Mucosa of rectum (tissue), 2 donors: ENCODE data around the gene NFYC.

Source experiments
- H3K27ac ChIP-seq, 2 donors: one replicate each; pipeline ENCODE4 v1.7.0; 2013; ENCODE audit warnings: inconsistent platforms in 2 of 2, low read depth in 2 of 2, low read length in 2 of 2
- H3K27me3 ChIP-seq, 2 donors: one replicate each; pipeline ENCODE4 v1.7.0; 2013; ENCODE audit warnings: low read length in 2 of 2; ENCODE audit not compliant: control insufficient read depth in 2 of 2, insufficient read depth in 2 of 2
- H3K36me3 ChIP-seq, 2 donors: one replicate each; pipeline ENCODE4 v1.7.0; 2013; ENCODE audit warnings: low read length in 2 of 2; ENCODE audit not compliant: control insufficient read depth in 2 of 2, insufficient read depth in 2 of 2
- H3K4me1 ChIP-seq, 2 donors: one replicate each; pipeline ENCODE4 v1.7.0; 2013; ENCODE audit warnings: low read length in 2 of 2, mild to moderate bottlenecking in 1 of 2; ENCODE audit not compliant: control insufficient read depth in 2 of 2, insufficient read depth in 2 of 2
- H3K4me3 ChIP-seq, 2 donors: one replicate each; pipeline ENCODE4 v1.7.0; 2013; ENCODE audit warnings: low read length in 2 of 2
- H3K9ac ChIP-seq, 2 donors: one replicate each; pipeline ENCODE4 v1.7.0; 2013; ENCODE audit warnings: low read length in 2 of 2, low read depth in 1 of 2, mild to moderate bottlenecking in 1 of 2
- H3K9me3 ChIP-seq, 2 donors: one replicate each; pipeline ENCODE4 v1.7.0; 2013; ENCODE audit warnings: low read length in 2 of 2; ENCODE audit not compliant: control insufficient read depth in 2 of 2
- donor health status: healthy.
- donor health status: Normal muscosa, but diverticular disease.

The NFYC gene

GRCh38 chr1:40703316-40703715 lies 11.8 kb downstream of the NFYC start:
- H3K36me3 ChIP-seq: no peaks in the 10 kb centered on the region

GRCh38 chr1:40704817-40705733 lies 13.6 kb downstream of the NFYC start:
- no peak overlapping the region for H3K9ac ChIP-seq
- no peaks in the 10 kb centered on the region for H3K36me3 ChIP-seq
- H3K4me3 ChIP-seq: no peak overlapping the region
- no peak overlapping the region for H3K27ac ChIP-seq
- no peaks in the 10 kb centered on the region for H3K27me3 ChIP-seq
- no peaks in the 10 kb centered on the region for H3K9me3 ChIP-seq
- H3K4me1 ChIP-seq: peaks cover 11 to 13% of the 10 kb centered on the region in 2 donors

More at GRCh38 chr1:40703316-40703715, 11.8 kb downstream of the NFYC start:
- Histone ChIP-seq H3K27ac (no peak overlapping the region), H3K4me1 (peaks cover 2 to 4% of the 10 kb centered on the region in 2 donors), H3K9me3 (no peaks in the 10 kb centered on the region), H3K9ac (no peak overlapping the region), H3K27me3 (no peaks in the 10 kb centered on the region), H3K4me3 (no peak overlapping the region)

GRCh38 chr1:40706626-40707025 lies 15.1 kb downstream of the NFYC start:
- H3K4me3 ChIP-seq: no peak overlapping the region
- H3K9me3 ChIP-seq: no peaks in the 10 kb centered on the region
- no peak overlapping the region for H3K27ac ChIP-seq
- no peak overlapping the region for H3K9ac ChIP-seq
- H3K36me3 ChIP-seq: no peaks in the 10 kb centered on the region
- no peaks in the 10 kb centered on the region for H3K27me3 ChIP-seq
- H3K4me1 ChIP-seq: peaks cover 13 to 18% of the 10 kb centered on the region in 2 donors

- Histone ChIP-seq H3K36me3 (peaks cover 3 to 4% of the 10 kb centered on the region in 2 donors), H3K9ac (peak overlapping the region; percentile 35 to 81), H3K9me3 (no peaks in the 10 kb centered on the region), H3K4me3 (peak overlapping the region; percentile 83 to 91), H3K4me1 (peaks cover 21 to 23% of the 10 kb centered on the region in 2 donors), H3K27me3 (no peaks in the 10 kb centered on the region), H3K27ac (peak overlapping the region; percentile 85 to 92)
These were observed 17.2 kb downstream of the NFYC start for GRCh38 chr1:40708750-40709099.

GRCh38 chr1:40709100-40709801 lies 17.7 kb downstream of the NFYC start:
- peak overlapping the region; percentile 75 to 81 for H3K9ac ChIP-seq
- H3K36me3 ChIP-seq: peaks cover 4% of the 10 kb centered on the region in 2 donors
- peaks cover 21 to 23% of the 10 kb centered on the region in 2 donors for H3K4me1 ChIP-seq
- no peaks in the 10 kb centered on the region for H3K27me3 ChIP-seq
- no peaks in the 10 kb centered on the region for H3K9me3 ChIP-seq
- H3K27ac ChIP-seq: peak overlapping the region; percentile 85 to 92
- peak overlapping the region; percentile 83 to 91 for H3K4me3 ChIP-seq

GRCh38 chr1:40709802-40710278 lies 18.3 kb downstream of the NFYC start:
- H3K4me3 ChIP-seq: peak overlapping the region; percentile 83 to 91
- peaks cover 21 to 23% of the 10 kb centered on the region in 2 donors for H3K4me1 ChIP-seq
- H3K9me3 ChIP-seq: no peaks in the 10 kb centered on the region
- H3K36me3 ChIP-seq: peaks cover 4% of the 10 kb centered on the region in 2 donors
- peak overlapping the region; percentile 85 to 92 for H3K27ac ChIP-seq
- no peaks in the 10 kb centered on the region for H3K27me3 ChIP-seq
- H3K9ac ChIP-seq: peak overlapping the region; percentile 75 to 81

- Histone ChIP-seq H3K27me3 (no peaks in the 10 kb centered on the region), H3K4me1 (peaks cover 21 to 27% of the 10 kb centered on the region in 2 donors), H3K4me3 (peak overlapping the region; percentile 83 to 91), H3K9me3 (no peaks in the 10 kb centered on the region), H3K36me3 (peaks cover 4% of the 10 kb centered on the region in 2 donors), H3K9ac (peak overlapping the region; percentile 66 to 81), H3K27ac (peak overlapping the region; percentile 52 to 67)
These were observed 19.2 kb downstream of the NFYC start for GRCh38 chr1:40710581-40711315.

GRCh38 chr1:40711465-40712404 lies 20.2 kb downstream of the NFYC start:
- Histone ChIP-seq H3K27ac (peak overlapping the region; percentile 5 to 52), H3K9ac (peak overlapping the region; percentile 66 to 81), H3K9me3 (no peaks in the 10 kb centered on the region), H3K27me3 (no peaks in the 10 kb centered on the region), H3K36me3 (peaks cover 4% of the 10 kb centered on the region in 2 donors), H3K4me3 (peak overlapping the region; percentile 31 to 91), H3K4me1 (peaks cover 27% of the 10 kb centered on the region in 2 donors)

- no peak overlapping the region for H3K27ac ChIP-seq
- H3K4me3 ChIP-seq: no peak overlapping the region
- no peaks in the 10 kb centered on the region for H3K9me3 ChIP-seq
- no peaks in the 10 kb centered on the region for H3K27me3 ChIP-seq
- H3K4me1 ChIP-seq: peaks cover 27% of the 10 kb centered on the region in 2 donors
- no peak overlapping the region for H3K9ac ChIP-seq
- H3K36me3 ChIP-seq: peaks cover 4% of the 10 kb centered on the region in 2 donors
These were observed 21.0 kb downstream of the NFYC start for GRCh38 chr1:40712405-40712944.
